ENCODE measurements around the gene HOXD11. TPM values are rescaled to one million over a fixed set of nuclear protein-coding genes. Genes with fewer than 3 reads are reported as not detected.

HOXD11 gene
- total RNA-seq, 2 donors from 2014 or later, result 0.25 to 1.6 TPM

DNA sequence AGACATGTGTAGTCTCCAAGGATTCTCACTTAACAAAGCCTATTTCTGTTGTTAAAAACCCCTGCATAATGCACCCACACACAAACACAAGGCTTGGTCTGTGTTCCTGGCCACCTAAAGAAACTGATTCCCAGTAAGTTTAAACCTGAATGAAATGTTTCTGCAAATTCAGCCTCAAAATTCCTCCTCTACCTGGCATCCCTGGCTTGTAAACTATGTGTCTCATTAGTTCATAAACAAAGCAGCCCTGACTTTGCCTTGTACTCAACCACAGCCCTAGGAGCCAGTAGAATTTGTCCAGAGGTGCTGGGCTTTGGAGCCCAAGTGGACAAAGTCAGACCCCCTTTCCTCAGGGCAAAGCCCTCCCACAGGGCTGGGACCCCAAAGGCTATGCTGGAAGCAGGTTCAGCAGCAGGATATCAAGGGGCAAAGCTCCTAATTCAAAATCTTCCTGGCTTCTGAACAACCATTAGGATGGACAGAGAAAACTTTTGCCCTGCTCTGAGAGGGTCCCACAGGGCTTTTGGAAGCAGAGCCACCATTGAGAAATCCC is 17.2 kb upstream of the HOXD11 start:
- no peaks in the 10 kb centered on the region for H3K9me3 ChIP-seq
- H3K36me3 ChIP-seq, result no peaks in the 10 kb centered on the region
- H3K4me1 ChIP-seq, result peaks cover 13% of the 10 kb centered on the region
- intact Hi-C loops (cut with DNase I), result loop anchor here (2.0 to 5.0 kb wide), 3 partner anchors 403 to 838 kb away; no protein-coding TSS in a partner anchor
- TF ChIP-seq CTCF (IDR thresholded peaks at IDR 0.05), result no peak
- H3K4me3 ChIP-seq, result no peak overlapping the region
- no peak overlapping the region for H3K27ac ChIP-seq
- H3K9ac ChIP-seq (ENCODE audit: low read depth in 2 of 2, low read length in 2 of 2), result no peak overlapping the region
- no peak for DNase-seq
- H3K27me3 ChIP-seq, result peaks cover 99% of the 10 kb centered on the region

GRCh38 chr2:176090862-176091261 is 16.2 kb upstream of the HOXD11 start:
- Histone ChIP-seq H3K4me3 (no peak overlapping the region), H3K36me3 (no peaks in the 10 kb centered on the region), H3K27me3 (peaks cover 99% of the 10 kb centered on the region), H3K9ac (ENCODE audit: low read depth in 2 of 2, low read length in 2 of 2) (no peak overlapping the region), H3K4me1 (peaks cover 8% of the 10 kb centered on the region), H3K9me3 (no peaks in the 10 kb centered on the region), H3K27ac (no peak overlapping the region)
- intact Hi-C loops (cut with DNase I), result loop anchor here (2.0 kb wide), 1 partner anchor 724 kb away; no protein-coding TSS in a partner anchor
- TF ChIP-seq CTCF (IDR thresholded peaks at IDR 0.05), result no peak
- no peak for DNase-seq

DNA sequence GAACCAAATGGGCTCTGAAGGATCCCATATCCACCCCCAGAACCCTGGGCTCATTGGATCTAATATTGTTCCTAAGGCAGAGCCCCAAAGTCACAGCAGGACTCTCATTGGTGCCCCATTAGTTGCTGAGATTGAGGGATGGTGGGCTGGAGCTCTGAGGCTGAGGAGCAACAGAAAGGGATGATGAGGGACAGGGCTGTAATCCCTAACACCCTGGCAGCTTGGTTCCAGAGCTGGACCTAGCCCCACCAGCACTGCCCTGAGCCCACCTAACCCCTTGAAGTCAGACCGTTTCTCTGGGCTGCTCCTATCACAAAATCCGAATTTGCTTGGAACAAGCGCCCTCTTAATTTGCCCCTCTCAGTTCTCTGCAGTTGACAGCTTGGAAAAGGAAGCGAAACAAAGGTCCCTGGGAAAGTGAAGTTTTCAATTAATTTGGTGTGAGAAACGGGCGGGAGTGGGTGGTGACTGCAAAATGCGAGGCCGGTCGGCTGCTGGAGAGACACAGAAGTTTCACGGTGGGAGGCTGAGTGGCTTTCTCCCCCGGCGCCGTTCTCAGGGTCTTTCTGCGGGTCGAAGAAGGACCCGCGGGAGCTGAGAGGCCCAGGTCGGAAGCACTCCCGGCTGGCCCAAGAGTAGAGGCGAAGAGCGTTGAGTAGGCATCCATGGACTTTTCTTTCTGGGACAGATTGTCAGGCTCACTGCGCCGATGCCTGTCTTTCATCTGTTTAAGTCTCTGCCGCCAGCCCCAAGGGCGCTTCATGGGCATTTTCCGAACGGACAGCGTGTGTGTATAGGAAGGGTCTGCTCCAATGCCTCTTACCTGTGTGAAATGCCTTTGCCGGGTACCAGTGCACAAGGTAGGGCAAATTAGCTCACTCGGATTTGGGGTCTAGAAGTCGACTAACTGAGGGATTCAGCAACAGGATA is 15.5 kb upstream of the HOXD11 start:
- TF ChIP-seq CTCF (IDR thresholded peaks at IDR 0.05), result no peak
- H3K36me3 ChIP-seq, result no peaks in the 10 kb centered on the region
- peaks cover 8% of the 10 kb centered on the region for H3K4me1 ChIP-seq
- no peak overlapping the region for H3K4me3 ChIP-seq
- H3K27me3 ChIP-seq, result peaks cover 99% of the 10 kb centered on the region
- DNase-seq, result no peak
- H3K9ac ChIP-seq (ENCODE audit: low read depth in 2 of 2, low read length in 2 of 2), result no peak overlapping the region
- intact Hi-C loops (cut with DNase I), result loop anchor here (2.0 kb wide), 1 partner anchor 725 kb away; no protein-coding TSS in a partner anchor
- no peak overlapping the region for H3K27ac ChIP-seq
- no peaks in the 10 kb centered on the region for H3K9me3 ChIP-seq

DNA sequence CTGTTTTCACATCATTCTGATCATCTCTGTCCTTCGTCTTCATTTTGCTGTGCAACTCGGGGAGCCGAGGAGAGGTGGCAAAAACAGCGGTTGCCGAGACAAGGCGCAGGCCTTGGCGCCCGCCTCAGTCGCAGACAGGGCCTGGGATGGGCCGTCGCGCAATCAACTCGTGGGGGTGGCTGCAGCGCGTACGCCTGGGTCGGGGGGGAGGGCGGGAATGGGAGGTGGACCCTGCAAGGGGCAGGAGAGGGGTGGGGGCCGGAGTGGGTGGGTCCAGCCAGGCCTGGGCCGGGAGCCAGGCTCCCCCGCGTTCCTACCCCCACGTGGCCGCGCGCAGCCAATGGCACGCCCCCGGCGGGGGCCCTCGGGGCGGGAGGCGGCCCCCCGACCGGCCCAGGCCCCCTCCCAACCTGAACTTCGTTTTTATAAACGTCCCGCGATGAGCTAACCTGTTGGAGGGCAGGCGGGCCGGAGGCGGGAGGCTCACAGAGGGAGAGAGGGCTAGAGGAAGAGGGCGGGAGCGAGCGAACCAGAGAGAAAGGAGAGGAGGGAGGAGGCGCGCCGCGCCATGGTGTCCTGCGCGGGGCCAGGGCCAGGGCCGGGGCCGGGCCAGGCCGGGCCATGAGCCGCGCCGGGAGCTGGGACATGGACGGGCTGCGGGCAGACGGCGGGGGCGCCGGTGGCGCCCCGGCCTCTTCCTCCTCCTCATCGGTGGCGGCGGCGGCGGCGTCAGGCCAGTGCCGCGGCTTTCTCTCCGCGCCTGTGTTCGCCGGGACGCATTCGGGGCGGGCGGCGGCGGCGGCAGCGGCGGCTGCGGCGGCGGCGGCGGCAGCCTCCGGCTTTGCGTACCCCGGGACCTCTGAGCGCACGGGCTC is 14.6 kb upstream of the HOXD11 start, which contains the start of gene HOXD13:
Gene HOXD13, plus strand, starts transcription at position 452 of the 875 bp plus-strand sequence. Its CDS starts 170 bp downstream, at position 622.
- no peak for DNase-seq
- intact Hi-C loops (cut with DNase I), result no loop called here
- Histone ChIP-seq H3K9me3 (no peaks in the 10 kb centered on the region), H3K4me1 (peaks cover 8% of the 10 kb centered on the region), H3K4me3 (peak within 1 kb of the TSS; percentile 39), H3K36me3 (no peaks in the 10 kb centered on the region), H3K27me3 (peaks cover 99% of the 10 kb centered on the region), H3K27ac (peak within 1 kb of the TSS; percentile 24), H3K9ac (ENCODE audit: low read depth in 2 of 2, low read length in 2 of 2) (no peak within 1 kb of the TSS)
- no peak for TF ChIP-seq CTCF (IDR thresholded peaks at IDR 0.05)

Measured in colonic mucosa (tissue), 4 donors.